GM12865 (cell line): ENCODE results near the gene DEFB132.

ENCODE experiments used
- DNase-seq: peaks from one replicate; pipeline ENCODE4 v3.0.0; 2010; ENCODE audit warnings: low read depth
- H3K4me3 ChIP-seq: 2 replicates; pipeline ENCODE4 v1.5.1; 2011; ENCODE audit warnings: mild to moderate bottlenecking, low read depth, low read length, control low read depth
- TF ChIP-seq, protein P1 (sequence below): IDR thresholded peaks from 2 replicates; pipeline ENCODE4 v1.5.1; 2011; ENCODE audit warnings: low read length, control low read depth, low read depth, inconsistent platforms; ENCODE audit not compliant: insufficient read depth; ENCODE audit errors: missing control alignments

DEFB132 gene

GRCh38 chr20:278607-279571 lies 21.4 kb downstream of the DEFB132 start:
- no peak for DNase-seq
- no peak overlapping the region for H3K4me3 ChIP-seq

DNA sequence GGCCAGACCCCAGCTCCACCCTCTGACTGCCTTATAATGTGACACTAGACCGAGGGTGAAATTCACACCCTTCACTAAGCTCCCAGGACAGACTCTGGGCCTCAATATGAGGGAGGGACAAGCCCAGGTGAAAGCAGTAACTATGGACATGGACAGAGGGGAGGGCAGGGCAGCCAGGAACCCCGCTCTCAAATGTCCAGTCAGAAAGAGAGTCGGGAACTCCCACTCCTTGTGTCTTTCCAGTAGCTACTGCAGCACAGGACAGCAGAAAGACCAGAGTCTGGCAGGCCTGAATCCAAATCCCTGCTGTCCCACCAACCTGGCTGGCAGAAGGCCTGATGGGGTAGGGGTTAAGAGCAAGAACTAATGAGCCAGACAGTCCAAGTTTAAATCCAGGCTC lies 26.6 kb downstream of the DEFB132 start:
- no peak for DNase-seq
- TF ChIP-seq, protein P1, sequence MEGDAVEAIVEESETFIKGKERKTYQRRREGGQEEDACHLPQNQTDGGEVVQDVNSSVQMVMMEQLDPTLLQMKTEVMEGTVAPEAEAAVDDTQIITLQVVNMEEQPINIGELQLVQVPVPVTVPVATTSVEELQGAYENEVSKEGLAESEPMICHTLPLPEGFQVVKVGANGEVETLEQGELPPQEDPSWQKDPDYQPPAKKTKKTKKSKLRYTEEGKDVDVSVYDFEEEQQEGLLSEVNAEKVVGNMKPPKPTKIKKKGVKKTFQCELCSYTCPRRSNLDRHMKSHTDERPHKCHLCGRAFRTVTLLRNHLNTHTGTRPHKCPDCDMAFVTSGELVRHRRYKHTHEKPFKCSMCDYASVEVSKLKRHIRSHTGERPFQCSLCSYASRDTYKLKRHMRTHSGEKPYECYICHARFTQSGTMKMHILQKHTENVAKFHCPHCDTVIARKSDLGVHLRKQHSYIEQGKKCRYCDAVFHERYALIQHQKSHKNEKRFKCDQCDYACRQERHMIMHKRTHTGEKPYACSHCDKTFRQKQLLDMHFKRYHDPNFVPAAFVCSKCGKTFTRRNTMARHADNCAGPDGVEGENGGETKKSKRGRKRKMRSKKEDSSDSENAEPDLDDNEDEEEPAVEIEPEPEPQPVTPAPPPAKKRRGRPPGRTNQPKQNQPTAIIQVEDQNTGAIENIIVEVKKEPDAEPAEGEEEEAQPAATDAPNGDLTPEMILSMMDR: no peak
- no peak overlapping the region for H3K4me3 ChIP-seq

More at GRCh38 chr20:278607-279571, 21.4 kb downstream of the DEFB132 start:
- TF ChIP-seq, protein P1: no peak

- DNase-seq: no peak
- TF ChIP-seq, protein P1: no peak
- H3K4me3 ChIP-seq: no peak overlapping the region
These were observed 29.0 kb downstream of the DEFB132 start for GRCh38 chr20:286508-286907.

DNA sequence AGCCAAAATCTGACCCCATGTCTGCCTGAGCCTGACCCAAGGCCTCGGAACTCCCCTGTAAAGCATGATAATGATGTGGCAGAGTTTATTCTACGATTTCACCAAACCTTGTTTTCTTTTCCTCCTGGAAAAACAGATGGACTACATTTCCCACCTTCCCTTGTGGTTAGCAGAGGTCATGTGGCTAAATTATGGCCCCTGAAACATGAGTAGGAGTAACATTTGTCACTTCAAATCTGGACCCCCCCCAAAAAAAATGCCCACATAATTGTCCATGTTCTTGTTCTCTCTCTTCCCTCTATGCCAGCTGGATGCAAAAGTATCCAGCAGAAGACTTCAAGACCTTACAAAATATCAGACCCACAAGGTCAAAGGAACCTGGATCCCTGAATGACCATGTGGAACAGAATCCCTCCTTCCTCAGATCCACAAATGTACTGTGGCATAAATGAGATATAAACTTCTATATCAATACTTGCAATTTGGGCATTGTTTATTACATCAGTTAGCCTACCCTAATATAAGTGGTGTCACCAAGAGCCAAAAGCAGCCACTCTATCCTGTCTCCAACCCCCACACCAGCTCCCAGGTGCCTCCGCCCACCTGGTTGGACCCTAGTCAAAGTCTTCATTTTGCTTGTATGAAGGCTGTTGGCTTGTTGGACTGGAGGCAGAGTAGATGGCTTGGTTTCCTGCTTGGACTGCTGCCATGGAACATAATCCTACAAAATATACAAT lies 31.6 kb downstream of the DEFB132 start:
- H3K4me3 ChIP-seq: peak overlapping the region; percentile 93

GRCh38 chr20:289693-290083 lies 32.2 kb downstream of the DEFB132 start:
- peak overlapping the region; percentile 93 for H3K4me3 ChIP-seq
- TF ChIP-seq, protein P1: no peak
- DNase-seq: no peak

More for the DNA sequence above, 31.6 kb downstream of the DEFB132 start:
- DNase-seq: no peak
- TF ChIP-seq, protein P1: no peak

DNA sequence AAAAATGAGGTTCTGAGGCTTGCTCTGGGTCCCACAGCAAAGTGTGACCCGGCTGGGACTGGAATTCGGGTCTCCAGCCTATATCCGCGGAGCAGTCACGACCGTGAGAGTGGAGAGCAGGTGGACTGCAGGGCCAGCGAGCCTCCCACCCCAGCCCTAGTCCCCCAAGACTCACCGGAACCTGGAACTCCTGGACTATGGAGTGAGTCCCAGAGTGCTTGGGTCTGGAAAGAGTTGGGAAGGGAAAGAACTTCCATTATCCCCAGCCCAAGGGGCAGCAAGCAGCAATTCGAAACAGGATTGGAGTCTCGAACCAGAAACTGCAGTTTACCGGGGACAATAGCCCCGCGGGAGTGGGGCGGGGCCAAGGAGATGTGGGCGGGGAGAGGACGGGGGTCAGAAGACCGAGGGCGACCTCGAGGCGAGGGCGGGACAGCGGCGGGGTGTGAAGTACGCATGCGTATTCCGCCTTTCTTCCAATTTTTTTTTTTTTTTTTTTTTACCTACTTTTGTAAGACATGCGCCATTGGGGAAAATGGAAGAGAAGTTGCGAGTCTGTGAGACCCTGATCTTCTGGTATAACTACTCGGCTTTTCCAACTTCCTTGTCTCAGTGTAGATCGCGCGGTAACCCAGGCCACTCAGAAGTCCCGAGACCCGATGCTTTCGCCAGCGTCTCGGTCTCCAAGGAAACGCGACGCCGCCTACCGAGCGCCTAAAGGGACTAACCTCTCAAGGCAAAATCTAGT lies 32.7 kb downstream of the DEFB132 start, which contains the start of gene C20orf96:
Gene C20orf96 (minus strand): TSS at position 667 of the 748 bp plus-strand sequence. CDS start 140 bp downstream, at position 527.
- peak; percentile 97 for DNase-seq
- TF ChIP-seq, protein P1: peak; percentile 42
- H3K4me3 ChIP-seq: peak within 1 kb of the TSS; percentile 93
